ENCODE measurements around the gene BTG3. TPM values are rescaled to one million over a fixed set of nuclear protein-coding genes. Genes with fewer than 3 reads are reported as not detected.

The BTG3 gene
- total and polyA plus RNA-seq, 10 of the 15 experiments (the other 5 are each of a cell fraction or from before 2014, with no cell fraction given) = 15.7 to 74.4 (median 34.8) TPM

- CTCF ChIA-PET = interaction anchor here (2.0 kb wide), 1 partner anchor 164 kb away, joined by 9 read pairs; no protein-coding TSS in a partner anchor
- intact Hi-C loops (cut with micrococcal nuclease; ENCODE audit: unreplicated experiment) (loop anchor here (10.0 kb wide), 1 partner anchor 166 kb away; no protein-coding TSS in a partner anchor), in situ Hi-C loops (cut with MboI) (no loop called here)
- H3K36me3 ChIP-seq (ENCODE audit: control insufficient read depth in 2 of 2, insufficient read depth in 2 of 2, low read length in 1 of 2) = no peaks in the 10 kb centered on the region
- H2AFZ ChIP-seq (ENCODE audit: control insufficient read depth, low read depth, low read length) = no peak overlapping the region
- H3K9me3 ChIP-seq (replicated peaks; ENCODE audit: control insufficient read depth, insufficient read depth, low read length) = no peaks in the 10 kb centered on the region
- no peaks in the 10 kb centered on the region for H3K4me1 ChIP-seq (ENCODE audit: control insufficient read depth, insufficient read depth, low read length)
- H3K79me2 ChIP-seq (ENCODE audit: control insufficient read depth, insufficient read depth, low read length) = no peaks in the 10 kb centered on the region
- no peak for FAIRE-seq
- no peak overlapping the region for H3K4me2 ChIP-seq (ENCODE audit: control insufficient read depth, insufficient read depth)
- RAD21 ChIA-PET (ENCODE audit: unreplicated experiment) = no interaction called here
- no peak overlapping the region for H3K27ac ChIP-seq (ENCODE audit: control insufficient read depth, insufficient read depth)
- POLR2A ChIA-PET = no interaction called here
- H3K9ac ChIP-seq (ENCODE audit: control insufficient read depth, insufficient read depth, low read length) = no peak overlapping the region
- BruUV-seq (replicated peaks) = no TSS peak
- H4K20me1 ChIP-seq (ENCODE audit: control insufficient read depth, insufficient read depth) = no peaks in the 10 kb centered on the region
- SMC1A ChIA-PET (ENCODE audit: uncharacterized antibody, unreplicated experiment) = no interaction called here
- 11% methylated on average over 5 of the region's 5 CpGs for WGBS (ENCODE audit: insufficient coverage, insufficient replicate concordance, low lambda C conversion rate, missing lambda C conversion rate)
- no peaks in the 10 kb centered on the region for H3K27me3 ChIP-seq (replicated peaks in 1 of 2; ENCODE audit: control insufficient read depth in 2 of 2, insufficient read depth in 2 of 2, low read length in 1 of 2)
- ATAC-seq = no peak
- TF ChIP-seq CBX5 (IDR thresholded peaks at IDR 0.05; ENCODE audit: low read depth) = no peak
- TF ChIP-seq EP300 (IDR thresholded peaks at IDR 0.05; ENCODE audit: borderline replicate concordance in 1 of 2, control insufficient read depth in 1 of 2, low read depth in 2 of 2, low read length in 2 of 2) = no peak
- TF ChIP-seq, protein P1, sequence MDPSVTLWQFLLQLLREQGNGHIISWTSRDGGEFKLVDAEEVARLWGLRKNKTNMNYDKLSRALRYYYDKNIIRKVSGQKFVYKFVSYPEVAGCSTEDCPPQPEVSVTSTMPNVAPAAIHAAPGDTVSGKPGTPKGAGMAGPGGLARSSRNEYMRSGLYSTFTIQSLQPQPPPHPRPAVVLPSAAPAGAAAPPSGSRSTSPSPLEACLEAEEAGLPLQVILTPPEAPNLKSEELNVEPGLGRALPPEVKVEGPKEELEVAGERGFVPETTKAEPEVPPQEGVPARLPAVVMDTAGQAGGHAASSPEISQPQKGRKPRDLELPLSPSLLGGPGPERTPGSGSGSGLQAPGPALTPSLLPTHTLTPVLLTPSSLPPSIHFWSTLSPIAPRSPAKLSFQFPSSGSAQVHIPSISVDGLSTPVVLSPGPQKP (IDR thresholded peaks at IDR 0.05; ENCODE audit: low read depth, low read length) = no peak
- no peak for TF ChIP-seq HCFC1 (IDR thresholded peaks at IDR 0.05; ENCODE audit: low read length)
- no peak for TF ChIP-seq PAX8 (IDR thresholded peaks at IDR 0.05)
- TF ChIP-seq SMAD5 (IDR thresholded peaks at IDR 0.05; ENCODE audit: low read depth) = no peak
- no peak for TF ChIP-seq CBFB (IDR thresholded peaks at IDR 0.05; ENCODE audit: low read depth)
- no peak for TF ChIP-seq EZH2 (IDR thresholded peaks at IDR 0.05; ENCODE audit: borderline replicate concordance, control insufficient read depth, low read depth, low read length)
- no peak overlapping the region for H3K4me3 ChIP-seq
- no peak for DNase-seq (ENCODE audit: low read depth, low spot score)
Measured at GRCh38 chr21:17550671-17551308, 61.9 kb downstream of the BTG3 start.

All from GM12878 (cell line).